Kidney (tissue), 14 donors: ENCODE data around the gene TMEM190. TPM values are rescaled to one million over a fixed set of nuclear protein-coding genes. Genes with fewer than 3 reads are reported as not detected.

Experiments
- DNase-seq, 5 donors: peaks; one replicate each; pipeline ENCODE4 v3.0.0-alpha.2; 2013 to 2020
- FAIRE-seq: peaks from 2 replicates; lab custom pipeline; 2012; peaks lifted over from hg19 to GRCh38; lab: Jason Lieb, UNC
- H3K27ac ChIP-seq, 2 donors: one replicate each; pipeline ENCODE4 v1.7.0; 2013; ENCODE audit warnings: low read depth in 2 of 2, low read length in 2 of 2, inconsistent platforms in 1 of 2
- H3K27me3 ChIP-seq: one replicate; pipeline ENCODE4 v1.7.1; 2013; ENCODE audit warnings: low read length, inconsistent platforms; ENCODE audit not compliant: control insufficient read depth, insufficient read depth
- H3K36me3 ChIP-seq, 3 donors: one replicate each; pipeline versions ENCODE4 v1.7.0 to v1.7.1; 2013; ENCODE audit warnings: low read length in 3 of 3, control low read depth in 1 of 3, inconsistent platforms in 1 of 3; ENCODE audit not compliant: insufficient read depth in 3 of 3, control insufficient read depth in 2 of 3
- H3K4me1 ChIP-seq, 3 donors: one replicate each; pipeline versions ENCODE4 v1.7.0 to v1.7.1; 2013; ENCODE audit warnings: low read length in 3 of 3, inconsistent platforms in 1 of 3, low read depth in 1 of 3; ENCODE audit not compliant: control insufficient read depth in 2 of 3, insufficient read depth in 2 of 3
- H3K4me3 ChIP-seq, 3 donors: one replicate each; pipeline versions ENCODE4 v1.7.0 to v1.8.1; 2013; ENCODE audit warnings: low read length in 3 of 3, control low read depth in 1 of 3, inconsistent platforms in 1 of 3
- H3K9ac ChIP-seq, 3 donors: one replicate each; pipeline versions ENCODE4 v1.7.0 to v1.7.1; 2013; ENCODE audit warnings: low read length in 3 of 3, control low read depth in 1 of 3, inconsistent platforms in 1 of 3
- H3K9me3 ChIP-seq, 3 donors: one replicate each; pipeline versions ENCODE4 v1.7.0 to v1.7.1; 2013; ENCODE audit warnings: low read length in 3 of 3, control low read depth in 1 of 3, inconsistent platforms in 1 of 3; ENCODE audit not compliant: control insufficient read depth in 2 of 3, insufficient read depth in 1 of 3
- intact Hi-C: fragments of 100-400 bp; cut with DNase I; formaldehyde crosslinking; loops from one replicate; pipeline ENCODE4 v1.11.1; 2022
- polyA plus RNA-seq: library from polyadenylated mRNA; stranded (reverse); fragments of 350-450 nt; fragmentation: Illumina TruSeq; extraction: RNeasy Lipid Tissue Mini Kit (QIAGEN cat#74804); gene quantifications from one replicate; pipeline ENCODE4 v1.2.3, GENCODE V29; 2014; ENCODE audit warnings: low read depth, low replicate concordance; ENCODE audit not compliant: insufficient read depth
- total RNA-seq: library from RNA; stranded (reverse); fragmentation: NEBNext Ultra II Directional; extraction: Animal tissue kit (Norgen Biotek cat#: 25700); gene quantifications from one replicate; pipeline ENCODE4 v1.2.1, GENCODE V29; 2021
- TF ChIP-seq, protein P1 (sequence below): IDR thresholded peaks from 3 replicates; pipeline ENCODE4 v1.5.1; 2012; ENCODE audit warnings: mild to moderate bottlenecking, moderate library complexity, borderline replicate concordance; ENCODE audit not compliant: insufficient read depth; ENCODE audit errors: extremely low read depth
- donor health status: control.
- donor health status: control.
- donor health status: control.
- donor health status: control.
- donor health status: control.
- donor health status: DM: yes; HTN: yes; CAD: no.
- donor health status: Normal renal cell carcinoma (clear cell type).

Gene TMEM190
- total and polyA plus RNA-seq, 2 donors from 2014 or later = not detected

DNA sequence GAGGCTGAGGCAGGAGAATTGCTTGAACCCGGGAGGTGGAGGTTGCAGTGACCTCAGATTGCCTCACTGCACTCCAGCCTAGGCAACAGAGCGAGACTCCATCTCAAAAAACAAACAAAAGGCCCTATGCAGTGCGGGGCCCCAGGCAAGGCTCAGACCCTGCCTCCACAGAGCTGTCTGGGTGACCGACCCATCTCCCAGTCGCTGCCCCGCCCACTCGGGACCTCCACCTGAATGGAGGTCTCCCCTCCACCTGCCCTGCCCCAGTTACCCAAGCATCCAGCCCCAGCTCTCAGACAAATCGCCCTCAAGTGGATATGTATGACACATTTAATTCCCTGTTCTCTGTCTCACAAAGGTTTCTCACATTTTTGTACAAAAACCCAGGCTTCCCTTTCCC, 11.4 kb upstream of the TMEM190 start:
- Histone ChIP-seq H3K27me3 (no peaks in the 10 kb centered on the region), H3K4me1 (peaks cover 0 to 2% (median 0%) of the 10 kb centered on the region in 3 donors), H3K27ac (no peak overlapping the region), H3K36me3 (no peaks in the 10 kb centered on the region), H3K9ac (no peak overlapping the region), H3K9me3 (no peaks in the 10 kb centered on the region), H3K4me3 (no peak overlapping the region)
- FAIRE-seq = no peak
- TF ChIP-seq, protein P1, sequence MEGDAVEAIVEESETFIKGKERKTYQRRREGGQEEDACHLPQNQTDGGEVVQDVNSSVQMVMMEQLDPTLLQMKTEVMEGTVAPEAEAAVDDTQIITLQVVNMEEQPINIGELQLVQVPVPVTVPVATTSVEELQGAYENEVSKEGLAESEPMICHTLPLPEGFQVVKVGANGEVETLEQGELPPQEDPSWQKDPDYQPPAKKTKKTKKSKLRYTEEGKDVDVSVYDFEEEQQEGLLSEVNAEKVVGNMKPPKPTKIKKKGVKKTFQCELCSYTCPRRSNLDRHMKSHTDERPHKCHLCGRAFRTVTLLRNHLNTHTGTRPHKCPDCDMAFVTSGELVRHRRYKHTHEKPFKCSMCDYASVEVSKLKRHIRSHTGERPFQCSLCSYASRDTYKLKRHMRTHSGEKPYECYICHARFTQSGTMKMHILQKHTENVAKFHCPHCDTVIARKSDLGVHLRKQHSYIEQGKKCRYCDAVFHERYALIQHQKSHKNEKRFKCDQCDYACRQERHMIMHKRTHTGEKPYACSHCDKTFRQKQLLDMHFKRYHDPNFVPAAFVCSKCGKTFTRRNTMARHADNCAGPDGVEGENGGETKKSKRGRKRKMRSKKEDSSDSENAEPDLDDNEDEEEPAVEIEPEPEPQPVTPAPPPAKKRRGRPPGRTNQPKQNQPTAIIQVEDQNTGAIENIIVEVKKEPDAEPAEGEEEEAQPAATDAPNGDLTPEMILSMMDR = no peak
- intact Hi-C loops = no loop called here
- DNase-seq = peak in 1 of 5 donors; percentile 34

DNA sequence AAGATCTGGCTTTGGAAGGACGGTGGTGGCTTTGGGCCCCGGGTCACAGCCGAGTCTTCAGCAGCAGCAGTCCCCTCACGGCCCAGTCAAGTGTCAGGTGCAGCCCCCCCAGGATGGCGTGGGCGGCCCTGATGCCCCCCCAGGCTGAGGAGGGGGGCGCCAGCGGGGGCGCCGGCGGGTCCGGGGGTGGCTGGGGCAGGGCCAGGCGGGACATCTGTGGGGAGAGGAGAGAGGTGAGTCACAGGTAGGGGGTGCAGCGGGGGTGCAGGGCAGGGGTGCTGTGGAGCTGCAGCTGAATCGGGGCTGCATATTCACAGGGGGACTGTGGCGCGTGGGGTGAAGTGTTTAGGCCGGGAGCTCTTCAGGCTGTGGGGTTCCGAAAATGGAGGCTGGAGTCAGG, 10.7 kb upstream of the TMEM190 start:
- intact Hi-C loops = no loop called here
- no peak overlapping the region for H3K4me3 ChIP-seq

DNA sequence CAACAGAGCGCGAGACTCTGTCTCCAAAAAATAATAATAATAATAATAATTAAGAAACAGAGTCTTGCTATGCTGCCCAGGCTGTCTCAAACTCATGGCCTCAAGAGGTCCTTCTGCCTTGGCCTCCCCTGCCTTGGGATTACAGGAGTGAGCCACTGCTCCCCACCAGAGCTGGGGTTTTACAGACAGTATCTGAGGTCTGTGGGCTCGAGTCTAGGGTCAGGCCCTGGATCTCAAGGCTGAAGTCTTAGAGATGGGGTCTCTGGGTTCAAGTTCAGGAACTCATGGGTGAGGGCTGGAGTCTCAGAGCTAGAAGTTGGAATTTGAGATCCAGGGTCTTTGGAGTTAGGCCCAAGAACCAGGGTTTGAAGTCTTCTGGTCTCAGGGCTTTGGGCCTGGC, 9.8 kb upstream of the TMEM190 start:
- Histone ChIP-seq H3K9me3 (no peaks in the 10 kb centered on the region), H3K36me3 (no peaks in the 10 kb centered on the region), H3K27ac (no peak overlapping the region), H3K4me1 (peaks cover 0 to 2% (median 0%) of the 10 kb centered on the region in 3 donors), H3K27me3 (peaks cover 7% of the 10 kb centered on the region), H3K4me3 (no peak overlapping the region), H3K9ac (no peak overlapping the region)
- DNase-seq (no peak), FAIRE-seq (no peak)
- TF ChIP-seq, protein P1 = no peak
- intact Hi-C loops = no loop called here

More for the DNA sequence above, 10.7 kb upstream of the TMEM190 start:
- H3K36me3 ChIP-seq = no peaks in the 10 kb centered on the region
- H3K9ac ChIP-seq = no peak overlapping the region
- no peaks in the 10 kb centered on the region for H3K9me3 ChIP-seq
- TF ChIP-seq, protein P1 = no peak
- H3K4me1 ChIP-seq = peaks cover 0 to 2% (median 0%) of the 10 kb centered on the region in 3 donors
- H3K27ac ChIP-seq = no peak overlapping the region
- FAIRE-seq = no peak
- peaks cover 4% of the 10 kb centered on the region for H3K27me3 ChIP-seq
- no peak for DNase-seq

DNA sequence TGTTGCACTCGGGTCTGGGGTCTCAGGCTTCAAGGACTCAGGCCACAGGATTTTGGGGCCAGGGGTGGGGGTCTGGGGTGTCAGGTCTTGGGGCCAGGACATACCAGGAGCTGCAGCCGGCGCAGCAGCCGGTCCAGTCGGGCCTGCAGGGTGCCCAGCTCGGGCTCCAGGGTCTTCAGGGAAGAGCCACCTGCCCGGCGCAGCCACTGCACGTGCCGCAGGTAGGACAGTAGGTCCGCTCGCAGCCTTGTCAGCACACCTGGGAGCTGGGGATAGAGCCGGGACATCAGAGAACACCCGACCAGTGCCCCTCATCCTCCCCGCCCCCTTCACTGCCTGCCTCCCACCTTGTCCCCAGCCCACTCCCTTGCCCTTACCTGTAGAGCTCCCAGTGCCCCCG, 8.5 kb upstream of the TMEM190 start:
- peak in 1 of 5 donors; percentile 69 for DNase-seq
- H3K36me3 ChIP-seq = no peaks in the 10 kb centered on the region
- TF ChIP-seq, protein P1 = no peak

More for the DNA sequence above, 8.5 kb upstream of the TMEM190 start:
- FAIRE-seq = no peak
- H3K4me1 ChIP-seq = peaks cover 0 to 2% (median 0%) of the 10 kb centered on the region in 3 donors
- H3K27ac ChIP-seq = no peak overlapping the region
- intact Hi-C loops = no loop called here
- H3K9me3 ChIP-seq = no peaks in the 10 kb centered on the region
- peaks cover 9% of the 10 kb centered on the region for H3K27me3 ChIP-seq
- H3K4me3 ChIP-seq = no peak overlapping the region
- H3K9ac ChIP-seq = no peak overlapping the region
